ENCODE measurements around the gene CCNT1. TPM values are rescaled to one million over a fixed set of nuclear protein-coding genes. Genes with fewer than 3 reads are reported as not detected.
"Not testable (repeated sequence)": the region's sequence is repeated elsewhere in the genome, so short reads cannot be mapped to it uniquely, and the experiment has no call there.

Gene CCNT1
- total and polyA plus RNA-seq, 4 donors, result 3.2 to 18.2 (median 10.4) TPM

- TF ChIP-seq CTCF (IDR thresholded peaks at IDR 0.05; ENCODE audit: low read depth, low read length, missing input control) (no peak), ZBTB33 (IDR thresholded peaks at IDR 0.05) (no peak), SP1 (IDR thresholded peaks at IDR 0.05) (no peak), GABPA (IDR thresholded peaks at IDR 0.05 in 1 of 2, conservative IDR thresholded peaks at IDR 0.05 in 1 of 2) (no peak), TAF1 (conservative IDR thresholded peaks at IDR 0.05) (no peak), HNF4G (IDR thresholded peaks at IDR 0.05) (no peak), MAX (IDR thresholded peaks at IDR 0.05) (no peak), YY1 (IDR thresholded peaks at IDR 0.05) (no peak), FOXA1 (IDR thresholded peaks at IDR 0.05) (no peak)
- H3K4me1 ChIP-seq (ENCODE audit: control insufficient read depth in 4 of 4, insufficient read depth in 4 of 4, low read length in 3 of 4), result no peaks in the 10 kb centered on the region
- no peak overlapping the region for H3K9ac ChIP-seq (ENCODE audit: low read depth in 1 of 2, low read length in 2 of 2)
- H3K9me3 ChIP-seq (ENCODE audit: control insufficient read depth in 4 of 4, low read length in 3 of 4), result no peaks in the 10 kb centered on the region
- no peak for DNase-seq (ENCODE audit: low spot score)
- H3K27me3 ChIP-seq (ENCODE audit: control insufficient read depth in 4 of 4, insufficient read depth in 4 of 4, low read length in 3 of 4), result no peaks in the 10 kb centered on the region
- H3K4me3 ChIP-seq (ENCODE audit: low read depth in 1 of 3, low read length in 3 of 3), result no peak overlapping the region
- 83% methylated on average over 5 of the region's 5 CpGs for WGBS
- no peak overlapping the region for H3K27ac ChIP-seq (ENCODE audit: low read depth in 1 of 2, low read length in 2 of 2)
- no peaks in the 10 kb centered on the region for H3K36me3 ChIP-seq (ENCODE audit: control insufficient read depth in 4 of 4, insufficient read depth in 3 of 4, low read depth in 1 of 4, low read length in 3 of 4)
These were observed 12.3 kb upstream of the CCNT1 start for GRCh38 chr12:48728807-48729206.

GRCh38 chr12:48720737-48721136 is 4.2 kb upstream of the CCNT1 start:
- H3K9ac ChIP-seq (ENCODE audit: low read depth in 1 of 2, low read length in 2 of 2); H3K27me3 ChIP-seq (ENCODE audit: control insufficient read depth in 4 of 4, insufficient read depth in 4 of 4, low read length in 3 of 4); H3K4me3 ChIP-seq (ENCODE audit: low read depth in 1 of 3, low read length in 3 of 3); H3K36me3 ChIP-seq (ENCODE audit: control insufficient read depth in 4 of 4, insufficient read depth in 3 of 4, low read depth in 1 of 4, low read length in 3 of 4); H3K9me3 ChIP-seq (ENCODE audit: control insufficient read depth in 4 of 4, low read length in 3 of 4); DNase-seq (ENCODE audit: low spot score); H3K4me1 ChIP-seq (ENCODE audit: control insufficient read depth in 4 of 4, insufficient read depth in 4 of 4, low read length in 3 of 4); H3K27ac ChIP-seq (ENCODE audit: low read depth in 1 of 2, low read length in 2 of 2): not testable (repeated sequence)
- WGBS, result 90% methylated on average over 1 of the region's 1 CpG

GRCh38 chr12:48720171-48720570 is 3.7 kb upstream of the CCNT1 start:
- not testable (repeated sequence) for H3K36me3 ChIP-seq (ENCODE audit: control insufficient read depth in 4 of 4, insufficient read depth in 3 of 4, low read depth in 1 of 4, low read length in 3 of 4); H3K27ac ChIP-seq (ENCODE audit: low read depth in 1 of 2, low read length in 2 of 2); DNase-seq (ENCODE audit: low spot score); H3K9me3 ChIP-seq (ENCODE audit: control insufficient read depth in 4 of 4, low read length in 3 of 4); H3K9ac ChIP-seq (ENCODE audit: low read depth in 1 of 2, low read length in 2 of 2); H3K27me3 ChIP-seq (ENCODE audit: control insufficient read depth in 4 of 4, insufficient read depth in 4 of 4, low read length in 3 of 4); H3K4me1 ChIP-seq (ENCODE audit: control insufficient read depth in 4 of 4, insufficient read depth in 4 of 4, low read length in 3 of 4); H3K4me3 ChIP-seq (ENCODE audit: low read depth in 1 of 3, low read length in 3 of 3)
- 79% methylated on average over 2 of the region's 2 CpGs for WGBS

- not testable (repeated sequence) for DNase-seq (ENCODE audit: low spot score); H3K36me3 ChIP-seq (ENCODE audit: control insufficient read depth in 4 of 4, insufficient read depth in 3 of 4, low read depth in 1 of 4, low read length in 3 of 4); H3K9ac ChIP-seq (ENCODE audit: low read depth in 1 of 2, low read length in 2 of 2); H3K9me3 ChIP-seq (ENCODE audit: control insufficient read depth in 4 of 4, low read length in 3 of 4); H3K27ac ChIP-seq (ENCODE audit: low read depth in 1 of 2, low read length in 2 of 2); H3K27me3 ChIP-seq (ENCODE audit: control insufficient read depth in 4 of 4, insufficient read depth in 4 of 4, low read length in 3 of 4); H3K4me3 ChIP-seq (ENCODE audit: low read depth in 1 of 3, low read length in 3 of 3)
- WGBS, result 83% methylated on average over 4 of the region's 4 CpGs
- H3K4me1 ChIP-seq (ENCODE audit: control insufficient read depth in 4 of 4, insufficient read depth in 4 of 4, low read length in 3 of 4), result peaks cover 6 to 19% (median 14%) of the 10 kb centered on the region in 4 donors
These were observed 2.5 kb upstream of the CCNT1 start for GRCh38 chr12:48719002-48719401.
